Vagina (tissue), 2 donors: ENCODE measurements around the gene KLHL9.

Experiments used
- CTCF ChIP-seq, 3 experiments: fragments of 450-650 bp in 2 of 3; fragments of 200-600 bp in 1 of 3; sonication (generic) in 1 of 3; IDR thresholded peaks; one replicate each; pipeline ENCODE4 v1.5.1; 2017 to 2019; ENCODE audit warnings: antibody characterized with exemption in 3 of 3, mild to moderate bottlenecking in 2 of 3, moderate library complexity in 2 of 3
- POLR2A ChIP-seq, 2 donors: fragments of 450-650 bp; IDR thresholded peaks; one replicate each; pipeline ENCODE4 v1.6.1; 2017; ENCODE audit warnings: antibody characterized with exemption in 2 of 2, mild to moderate bottlenecking in 2 of 2, moderate library complexity in 2 of 2

- TF ChIP-seq CTCF (IDR thresholded peaks at IDR 0.05) (no peak), POLR2A (IDR thresholded peaks at IDR 0.05) (no peak)
Measured at GRCh38 chr9:21305213-21305612, 30.0 kb downstream of the KLHL9 start, which contains the start of gene IFNA5.
